HG02885 (cell line): ENCODE results near the gene DHX30.
"Not testable (repeated sequence)": the region's sequence is repeated elsewhere in the genome, so short reads cannot be mapped to it uniquely, and the experiment has no call there.

Experiments
- ATAC-seq: cut with Tn5 transposase; IDR thresholded peaks from one replicate; pipeline ENCODE4 v1.9.1; 2021; ENCODE audit warnings: mild to moderate bottlenecking; ENCODE audit not compliant: unreplicated experiment, poor library complexity

Gene DHX30

DNA sequence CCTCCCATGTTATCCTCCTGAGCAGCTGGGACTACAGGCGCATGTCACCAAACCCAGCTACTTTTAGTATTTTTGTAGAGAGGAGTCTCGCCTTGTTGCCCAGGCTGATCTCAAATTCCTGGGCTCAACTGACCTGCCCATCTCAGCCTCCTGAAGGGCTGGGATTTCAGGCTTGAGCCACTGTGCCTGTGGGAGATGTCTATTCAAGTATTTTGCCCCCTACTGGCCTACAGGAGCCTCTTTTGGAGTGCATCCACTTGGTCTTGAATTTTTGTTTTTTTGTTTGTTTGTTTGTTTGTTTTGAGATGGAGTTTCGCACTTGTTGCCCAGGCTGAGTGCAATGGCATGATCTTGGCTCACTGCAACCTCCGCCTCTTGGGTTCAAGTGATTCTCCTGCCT is 3.2 kb upstream of the DHX30 start:
- ATAC-seq, result no peak

- no peak for ATAC-seq
Measured at GRCh38 chr3:47803480-47804025, 615 bp downstream of the DHX30 start.

- no peak for ATAC-seq
Measured at GRCh38 chr3:47804577-47804976, 1.6 kb downstream of the DHX30 start.

DNA sequence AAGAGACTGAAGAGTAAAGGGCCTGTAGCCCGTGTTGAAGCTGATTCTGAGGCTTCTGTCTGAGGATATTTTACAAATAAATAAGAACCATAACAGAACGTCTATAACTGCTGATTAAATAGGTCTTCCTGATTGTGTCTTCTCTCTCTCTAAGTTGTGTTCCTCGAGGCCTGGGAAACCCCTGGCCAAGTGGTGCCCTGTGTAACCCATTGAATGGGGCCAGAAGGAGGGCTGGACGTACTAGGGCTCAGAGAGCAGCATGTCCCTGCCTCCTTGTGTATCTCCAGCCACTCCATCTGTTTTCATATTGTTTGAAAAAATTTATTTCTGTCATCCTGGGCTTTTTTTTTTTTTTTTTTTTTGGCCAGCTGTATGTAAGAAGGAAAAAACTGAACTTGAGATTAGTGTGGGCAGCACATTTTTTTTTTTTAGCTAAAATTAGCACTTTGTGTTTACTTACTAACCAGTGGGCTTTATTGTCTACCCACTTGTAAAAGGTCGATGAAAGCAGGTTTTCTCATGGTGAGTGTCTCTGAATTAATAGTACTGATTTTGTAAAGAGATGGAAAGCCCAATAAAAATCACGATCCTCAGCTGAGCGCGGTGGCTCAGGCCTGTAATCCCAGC is 10.7 kb downstream of the DHX30 start:
- no peak for ATAC-seq

GRCh38 chr3:47817609-47818008 is 14.7 kb downstream of the DHX30 start:
- no peak for ATAC-seq

GRCh38 chr3:47824541-47825473 is 21.9 kb downstream of the DHX30 start:
- ATAC-seq, result peak; percentile 94

DNA sequence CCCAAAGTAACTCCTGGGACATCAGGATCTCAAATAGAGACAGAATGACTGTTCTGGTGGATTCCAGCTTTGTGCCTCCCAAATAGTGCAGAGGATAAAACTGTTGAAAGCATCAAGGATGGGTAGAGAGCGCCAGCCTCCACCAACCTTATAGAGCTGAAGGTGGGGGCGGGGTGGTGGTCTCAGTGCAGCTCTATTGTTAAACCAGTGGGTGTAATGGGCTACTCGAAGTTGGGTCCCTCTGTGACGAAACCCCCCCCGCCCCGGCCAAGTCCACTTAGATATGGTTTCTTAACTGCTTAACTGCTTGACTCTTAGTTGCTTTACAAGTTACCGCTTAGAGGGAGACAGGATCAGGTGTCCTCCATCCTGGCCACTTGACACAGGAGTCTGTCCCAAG is 22.7 kb downstream of the DHX30 start:
- no peak for ATAC-seq

DNA sequence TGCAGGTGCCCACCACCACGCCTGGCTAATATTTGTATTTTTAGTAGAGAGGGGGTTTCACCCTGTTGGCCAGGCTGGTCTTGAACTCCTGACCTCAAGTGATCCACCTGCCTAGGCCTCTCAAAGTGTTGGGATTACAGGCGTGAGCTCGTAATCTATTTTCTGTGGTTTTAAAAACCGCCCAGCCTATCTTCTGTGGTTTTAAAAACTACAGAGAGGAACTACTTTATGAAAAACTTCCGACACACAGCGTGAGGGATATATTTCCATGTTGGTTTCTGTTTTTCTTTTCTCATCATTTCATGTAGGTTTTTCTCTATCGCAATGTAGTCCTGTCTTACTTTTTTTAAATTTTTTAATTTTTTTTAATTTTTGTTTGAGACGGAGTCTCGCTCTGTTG is 26.5 kb downstream of the DHX30 start:
- not testable (repeated sequence) for ATAC-seq

DNA sequence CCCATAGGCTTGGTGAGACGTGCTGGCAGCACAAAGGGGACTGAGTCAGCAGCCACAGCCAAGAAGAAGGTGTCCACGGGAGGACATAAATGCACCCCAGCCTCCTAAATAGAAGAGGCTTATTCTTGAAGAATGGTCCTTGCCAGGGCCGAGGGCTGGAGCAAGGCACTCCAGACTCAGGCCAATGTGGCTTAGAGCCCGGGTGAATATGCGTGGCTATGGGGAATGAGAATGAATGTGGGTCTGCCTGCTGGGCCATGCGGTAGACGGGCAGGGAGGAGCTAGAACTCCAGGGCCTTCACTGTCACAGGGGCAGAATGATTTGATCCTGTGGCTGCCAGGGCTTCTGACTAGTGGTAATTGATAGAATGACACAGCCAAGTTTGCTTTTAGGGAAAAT is 34.0 kb downstream of the DHX30 start:
- no peak for ATAC-seq

- no peak for ATAC-seq
Measured at GRCh38 chr3:47838503-47838902, 35.6 kb downstream of the DHX30 start.

DNA sequence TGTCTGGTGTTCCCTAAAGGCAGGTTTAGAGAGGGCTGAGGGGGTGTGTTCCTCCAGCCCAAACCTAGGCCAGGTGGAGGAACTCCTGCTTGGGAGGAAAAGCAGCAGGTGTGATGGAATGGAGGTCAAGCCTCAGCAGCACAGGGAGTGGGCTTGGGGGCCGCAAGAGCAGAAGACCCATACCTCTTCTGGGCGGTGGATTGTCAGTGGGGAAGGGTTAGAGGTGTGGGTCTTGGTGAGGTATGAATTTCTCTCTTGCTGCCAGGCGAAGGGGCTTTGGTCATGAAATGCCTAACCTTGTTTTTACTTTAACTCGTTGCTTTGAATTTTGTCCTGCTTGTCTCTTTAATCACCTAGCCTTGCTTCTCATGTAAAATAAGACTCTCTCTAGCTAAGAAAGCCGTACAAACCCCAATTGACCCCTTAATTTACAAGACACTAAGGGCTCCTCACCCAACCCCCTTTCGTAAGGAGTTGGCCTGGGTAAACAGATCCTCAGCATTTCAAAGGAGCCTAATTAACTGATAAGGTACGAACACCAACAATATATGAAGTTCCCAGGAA is 38.9 kb downstream of the DHX30 start:
- no peak for ATAC-seq

DNA sequence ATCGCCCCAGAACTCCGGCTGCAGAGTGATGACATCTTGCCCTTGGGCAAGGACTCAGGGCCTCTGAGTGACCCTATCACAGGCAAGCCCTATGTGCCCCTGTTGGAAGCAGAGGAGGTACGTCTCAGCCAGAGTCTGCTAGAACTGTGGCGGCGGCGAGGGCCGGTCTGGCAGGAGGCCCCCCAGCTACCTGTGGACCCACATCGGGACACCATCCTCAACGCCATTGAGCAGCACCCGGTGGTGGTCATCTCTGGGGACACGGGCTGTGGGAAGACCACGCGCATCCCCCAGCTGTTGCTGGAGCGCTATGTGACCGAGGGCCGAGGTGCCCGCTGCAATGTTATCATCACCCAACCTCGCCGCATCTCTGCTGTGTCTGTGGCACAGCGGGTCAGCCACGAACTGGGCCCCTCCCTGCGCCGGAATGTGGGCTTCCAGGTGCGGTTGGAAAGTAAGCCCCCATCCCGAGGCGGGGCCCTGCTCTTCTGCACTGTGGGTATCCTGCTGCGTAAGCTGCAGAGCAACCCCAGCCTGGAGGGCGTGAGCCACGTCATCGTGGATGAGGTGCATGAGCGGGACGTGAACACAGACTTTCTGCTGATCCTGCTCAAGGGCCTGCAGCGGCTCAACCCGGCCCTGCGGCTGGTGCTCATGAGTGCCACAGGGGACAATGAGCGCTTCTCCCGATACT is 43.4 kb downstream of the DHX30 start:
- ATAC-seq, result no peak

DNA sequence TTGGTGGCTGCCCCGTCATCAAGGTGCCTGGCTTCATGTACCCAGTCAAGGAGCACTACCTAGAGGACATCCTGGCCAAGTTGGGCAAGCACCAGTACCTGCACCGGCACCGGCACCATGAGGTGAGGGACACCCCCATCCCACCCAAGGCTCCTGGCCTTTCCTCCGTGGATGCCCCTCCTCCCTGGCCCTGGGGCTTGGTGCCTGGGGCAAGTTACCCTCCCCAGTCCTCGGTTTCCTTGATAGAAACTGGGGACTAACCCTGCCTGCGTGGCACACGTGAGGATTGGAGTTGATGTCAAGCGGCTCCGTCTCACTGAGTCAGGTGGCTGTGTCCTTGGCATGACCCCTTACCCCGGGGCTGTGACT is 43.9 kb downstream of the DHX30 start:
- no peak for ATAC-seq

- no peak for ATAC-seq
Measured at GRCh38 chr3:47847260-47847659, 44.3 kb downstream of the DHX30 start.

DNA sequence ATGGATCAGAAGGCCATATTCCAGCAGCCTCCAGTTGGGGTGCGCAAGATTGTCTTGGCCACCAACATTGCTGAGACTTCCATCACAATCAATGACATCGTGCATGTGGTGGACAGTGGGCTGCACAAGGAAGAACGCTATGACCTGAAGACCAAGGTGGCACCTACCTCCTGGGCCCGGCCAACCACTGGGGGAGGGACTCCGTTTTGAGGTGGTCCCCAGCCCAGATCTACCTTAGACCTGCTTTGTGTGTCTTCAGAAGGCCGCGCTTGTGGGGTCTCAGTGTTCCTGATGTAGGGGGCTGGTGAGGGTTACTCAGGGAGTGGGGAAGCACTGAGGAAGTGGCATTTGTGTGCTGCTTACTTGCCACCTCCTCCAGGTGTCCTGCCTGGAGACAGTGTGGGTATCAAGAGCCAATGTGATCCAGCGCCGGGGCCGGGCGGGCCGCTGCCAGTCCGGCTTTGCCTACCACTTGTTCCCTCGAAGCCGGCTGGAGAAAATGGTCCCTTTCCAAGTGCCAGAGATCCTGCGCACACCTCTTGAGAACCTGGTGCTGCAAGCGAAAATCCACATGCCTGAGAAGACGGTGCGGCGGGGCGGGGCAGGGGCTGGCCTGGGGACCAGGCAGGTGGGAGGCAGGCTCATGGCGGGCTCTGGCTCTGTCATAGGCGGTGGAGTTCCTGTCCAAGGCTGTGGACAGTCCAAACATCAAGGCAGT is 45.0 kb downstream of the DHX30 start:
- no peak for ATAC-seq

GRCh38 chr3:47848599-47849117 is 45.7 kb downstream of the DHX30 start:
- ATAC-seq, result no peak

DNA sequence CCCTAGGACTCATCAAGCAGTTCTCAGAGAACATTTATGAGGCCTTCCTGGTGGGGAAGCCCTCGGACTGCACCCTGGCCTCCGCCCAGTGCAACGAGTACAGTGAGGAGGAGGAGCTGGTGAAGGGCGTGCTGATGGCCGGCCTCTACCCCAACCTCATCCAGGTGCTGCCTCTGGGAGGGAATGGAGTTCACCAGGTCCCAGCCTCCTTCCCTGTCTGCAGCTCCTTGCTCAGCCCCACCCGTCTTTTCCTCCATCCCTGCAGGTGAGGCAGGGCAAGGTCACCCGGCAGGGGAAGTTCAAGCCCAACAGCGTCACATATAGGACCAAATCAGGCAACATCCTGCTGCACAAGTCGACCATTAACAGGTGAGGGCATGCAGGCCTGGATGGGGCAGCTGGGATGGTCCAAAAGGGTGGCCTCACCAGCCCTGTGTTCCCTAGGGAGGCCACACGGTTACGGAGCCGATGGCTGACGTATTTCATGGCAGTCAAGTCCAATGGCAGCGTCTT is 46.3 kb downstream of the DHX30 start:
- ATAC-seq, result no peak

DNA sequence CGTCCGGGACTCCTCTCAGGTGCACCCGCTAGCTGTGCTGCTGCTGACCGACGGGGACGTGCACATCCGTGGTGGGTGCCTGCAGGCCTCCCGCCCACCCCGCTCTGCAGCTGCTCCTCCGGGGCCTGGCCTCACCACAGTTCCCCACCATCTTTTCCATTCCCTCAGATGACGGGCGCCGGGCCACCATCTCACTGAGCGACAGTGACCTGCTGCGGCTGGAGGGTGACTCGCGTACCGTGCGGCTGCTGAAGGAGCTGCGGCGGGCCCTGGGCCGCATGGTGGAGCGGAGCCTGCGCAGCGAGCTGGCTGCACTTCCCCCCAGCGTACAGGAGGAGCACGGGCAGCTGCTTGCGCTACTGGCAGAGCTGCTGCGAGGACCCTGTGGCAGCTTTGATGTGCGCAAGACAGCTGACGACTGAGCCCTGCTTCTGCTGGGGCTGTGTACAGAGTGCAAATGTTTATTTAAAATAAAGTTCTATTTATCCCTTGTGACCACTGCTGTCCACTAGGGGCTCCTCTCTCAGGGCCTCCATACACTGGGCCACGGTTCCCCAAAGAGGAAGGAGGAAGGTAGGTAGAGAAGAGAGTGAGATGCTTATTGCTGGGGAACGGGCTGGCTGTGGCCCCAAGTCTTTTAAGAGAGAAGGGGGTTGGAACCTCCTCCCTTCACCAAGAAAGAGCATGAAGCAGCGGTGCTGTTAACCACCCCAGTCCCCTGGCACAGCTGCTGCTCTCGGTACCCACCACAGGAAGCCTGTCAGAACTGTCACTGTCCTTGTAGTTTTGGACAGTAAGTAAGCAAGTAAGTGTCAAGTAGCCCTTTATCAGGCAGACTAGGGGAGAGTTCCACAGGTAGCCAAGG is 47.0 kb downstream of the DHX30 start:
- no peak for ATAC-seq
